Testis (tissue), 2 donors: Measurements from ENCODE around the gene ALDH4A1.

ENCODE experiments used
- CTCF ChIP-seq, 3 experiments: fragments of 450-650 bp in 2 of 3; fragments of 200-600 bp in 1 of 3; sonication (generic) in 1 of 3; IDR thresholded peaks; one replicate each; pipeline ENCODE4 v1.5.1; 2016 to 2019; ENCODE audit warnings: antibody characterized with exemption in 3 of 3, mild to moderate bottlenecking in 2 of 3, moderate library complexity in 1 of 3
- POLR2A ChIP-seq: fragments of 450-650 bp; IDR thresholded peaks from one replicate; pipeline ENCODE4 v1.6.1; 2017; ENCODE audit warnings: antibody characterized with exemption, mild to moderate bottlenecking, moderate library complexity

GRCh38 chr1:18893120-18893519 lies 9.2 kb downstream of the ALDH4A1 start:
- TF ChIP-seq POLR2A (no peak), CTCF (IDR thresholded peaks at IDR 0.05) (no peak)
